Right lobe of liver (tissue), 4 donors: ENCODE data around the gene DLG1.

Experiments used
- CTCF ChIP-seq, 4 donors: fragments of 200-600 bp in 3 of 4; fragments of 450-650 bp in 1 of 4; IDR thresholded peaks; one replicate each; pipeline versions ENCODE4 v1.5.1 to v1.8.0; 2016 to 2022; ENCODE audit warnings: antibody characterized with exemption in 4 of 4, mild to moderate bottlenecking in 2 of 4
- POLR2A ChIP-seq: fragments of 450-650 bp; IDR thresholded peaks from one replicate; pipeline ENCODE4 v1.6.1; 2017; ENCODE audit warnings: antibody characterized with exemption, mild to moderate bottlenecking
- donor health status: DM: no; HTN: no; CAD: no.
- donor health status: DM: no; HTN: no; CAD: no.
- donor health status: DM: no; HTN: yes; CAD: no.

GRCh38 chr3:197038679-197039462 is 259.5 kb downstream of the DLG1 start:
- TF ChIP-seq CTCF (IDR thresholded peaks at IDR 0.05) (no peak), POLR2A (no peak)
